Measurements from ENCODE around the gene USP7. TPM values are rescaled to one million over a fixed set of nuclear protein-coding genes. Genes with fewer than 3 reads are reported as not detected.
"Not testable (repeated sequence)": the region's sequence is repeated elsewhere in the genome, so short reads cannot be mapped to it uniquely, and the experiment has no call there.

Gene USP7
- total RNA-seq, 1 donor from 2014 or later, result 181 TPM

DNA sequence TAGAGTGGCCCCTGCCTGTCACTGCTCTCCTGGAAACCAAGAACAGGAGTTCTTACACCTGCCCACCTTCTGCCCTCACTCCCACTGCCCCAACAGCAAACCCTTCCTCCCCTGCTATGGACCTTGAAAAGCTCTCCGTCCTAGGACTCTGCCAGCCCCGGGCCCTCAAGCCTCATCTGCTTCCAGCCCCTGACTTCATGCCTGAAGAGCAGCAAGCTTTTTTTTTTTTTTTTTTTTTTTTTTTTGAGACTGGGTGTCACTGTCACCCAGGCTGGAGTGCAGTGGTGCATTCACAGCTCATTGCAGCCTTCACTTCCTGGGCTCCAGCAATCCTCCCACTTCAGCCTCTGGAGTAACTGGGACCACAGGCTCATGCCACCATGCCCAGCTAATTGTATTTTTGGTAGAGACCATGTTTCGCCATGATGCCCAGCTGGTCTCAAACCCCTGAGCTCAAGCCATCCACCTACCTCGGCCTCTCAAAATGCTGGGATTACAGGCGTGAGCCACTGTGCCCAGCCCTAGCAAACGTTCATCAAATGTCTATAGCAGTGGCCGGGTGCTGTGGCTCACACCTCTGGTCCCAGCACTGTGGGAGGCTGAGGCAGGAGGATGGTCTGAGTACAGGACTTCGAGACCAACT, 111.8 kb downstream of the USP7 start:
- intact Hi-C loops (cut with micrococcal nuclease), result no loop called here

GRCh38 chr16:8850279-8850885, 113.3 kb downstream of the USP7 start:
- intact Hi-C loops (cut with micrococcal nuclease), result no loop called here

DNA sequence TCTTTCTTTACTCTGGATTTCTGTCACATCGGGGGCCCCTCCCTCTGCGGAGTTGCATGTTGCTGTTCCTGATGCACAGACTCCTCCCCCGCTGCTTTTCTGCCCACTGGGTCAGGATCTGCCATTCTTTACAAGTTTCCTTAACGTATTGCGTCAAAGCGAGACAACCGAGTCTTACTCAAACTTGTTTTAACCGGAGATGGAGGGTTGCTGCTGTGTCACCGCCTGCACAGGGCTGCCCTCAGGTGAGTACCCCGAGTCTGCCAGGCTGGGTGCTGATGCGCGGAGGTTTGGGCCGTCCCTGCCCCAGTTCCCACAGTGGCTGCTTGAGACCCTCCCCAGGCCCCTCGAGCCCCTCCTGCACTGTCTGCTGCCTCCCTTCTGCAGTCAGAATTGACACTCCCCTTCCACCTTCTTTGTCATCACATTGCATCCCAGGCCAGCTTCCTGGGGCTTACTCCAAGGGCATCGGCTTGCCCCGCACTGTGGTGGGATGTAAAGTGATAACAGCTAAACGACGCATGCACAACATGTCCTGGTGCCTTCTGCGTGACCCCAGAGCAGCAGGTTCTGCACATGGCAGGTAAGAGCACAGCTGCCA, 114.2 kb downstream of the USP7 start:
- intact Hi-C loops (cut with micrococcal nuclease), result no loop called here

GRCh38 chr16:8848939-8849391, 114.7 kb downstream of the USP7 start:
- intact Hi-C loops (cut with micrococcal nuclease), result no loop called here

DNA sequence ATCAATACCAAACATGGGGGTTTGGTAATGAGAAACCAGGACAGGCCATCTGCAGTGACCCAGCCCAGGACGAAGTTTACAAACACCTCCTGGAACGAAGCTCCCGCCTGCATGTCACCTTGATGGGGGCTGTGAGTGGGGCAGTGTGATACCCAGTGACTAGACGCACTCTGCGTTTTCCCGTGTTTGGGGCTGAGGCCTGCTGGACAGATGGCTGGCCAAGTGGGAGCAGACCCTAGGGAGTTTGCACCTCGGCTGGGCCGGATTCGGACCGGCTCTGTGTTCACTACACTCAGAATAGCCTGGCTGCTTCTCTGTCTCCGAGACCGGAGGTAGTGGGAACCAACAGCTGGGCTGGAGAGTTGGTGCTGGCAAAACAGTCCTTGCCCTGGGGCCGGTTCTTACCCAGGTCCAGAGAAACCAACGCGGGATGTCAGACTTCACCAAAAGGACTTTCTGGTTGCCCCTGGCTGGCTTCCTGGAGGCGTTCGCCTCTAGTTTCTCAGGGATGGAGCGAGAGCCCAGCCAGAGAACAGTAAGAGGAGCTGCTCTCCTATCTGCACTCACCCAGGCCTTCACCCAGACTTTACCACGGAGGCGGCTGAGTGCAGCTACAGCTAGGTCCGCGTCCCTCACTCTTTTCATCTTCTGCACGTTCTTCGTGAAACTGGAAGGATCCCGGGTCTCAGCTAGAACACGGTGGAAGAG, 115.3 kb downstream of the USP7 start:
- intact Hi-C loops (cut with micrococcal nuclease), result no loop called here

DNA sequence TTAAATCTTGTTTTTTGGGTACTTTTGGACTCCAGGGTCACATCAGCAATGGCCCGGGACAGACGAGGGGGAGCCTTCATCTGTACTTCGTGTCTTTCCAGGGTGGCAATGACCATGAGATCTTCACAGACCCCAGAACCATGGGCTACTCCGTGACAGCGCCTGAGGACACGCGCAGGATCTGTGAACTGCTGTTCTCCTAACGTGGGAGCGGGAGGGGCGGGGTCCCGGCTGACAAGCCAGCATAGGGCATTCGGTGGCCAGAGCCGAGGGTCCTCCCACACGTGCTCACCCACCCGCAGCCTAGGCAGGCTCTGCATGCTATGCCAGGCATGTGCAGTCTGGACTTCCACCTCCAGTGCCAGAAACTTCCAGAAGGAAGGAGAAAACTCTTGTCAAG, 116.1 kb downstream of the USP7 start:
- intact Hi-C loops (cut with micrococcal nuclease), result no loop called here

DNA sequence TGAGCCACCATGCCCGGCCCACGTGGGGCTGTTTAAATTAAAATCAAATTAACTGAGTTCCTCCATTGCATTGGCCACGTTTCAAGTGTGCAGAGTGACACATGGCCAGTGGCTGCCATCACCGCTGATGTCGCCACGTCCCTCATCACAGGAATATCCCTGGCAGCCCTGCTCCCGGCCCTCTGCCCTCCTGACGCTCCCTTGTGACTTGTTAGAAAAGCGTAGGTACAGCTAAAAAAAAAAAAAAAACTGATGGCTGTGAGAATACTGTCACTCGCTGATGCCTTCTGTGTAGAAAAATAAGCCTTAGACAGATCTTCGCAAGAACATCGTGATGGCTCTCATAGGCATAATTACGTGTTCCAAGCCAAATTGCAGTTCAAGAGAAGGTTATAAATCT, 116.6 kb downstream of the USP7 start:
- intact Hi-C loops (cut with micrococcal nuclease), result no loop called here

DNA sequence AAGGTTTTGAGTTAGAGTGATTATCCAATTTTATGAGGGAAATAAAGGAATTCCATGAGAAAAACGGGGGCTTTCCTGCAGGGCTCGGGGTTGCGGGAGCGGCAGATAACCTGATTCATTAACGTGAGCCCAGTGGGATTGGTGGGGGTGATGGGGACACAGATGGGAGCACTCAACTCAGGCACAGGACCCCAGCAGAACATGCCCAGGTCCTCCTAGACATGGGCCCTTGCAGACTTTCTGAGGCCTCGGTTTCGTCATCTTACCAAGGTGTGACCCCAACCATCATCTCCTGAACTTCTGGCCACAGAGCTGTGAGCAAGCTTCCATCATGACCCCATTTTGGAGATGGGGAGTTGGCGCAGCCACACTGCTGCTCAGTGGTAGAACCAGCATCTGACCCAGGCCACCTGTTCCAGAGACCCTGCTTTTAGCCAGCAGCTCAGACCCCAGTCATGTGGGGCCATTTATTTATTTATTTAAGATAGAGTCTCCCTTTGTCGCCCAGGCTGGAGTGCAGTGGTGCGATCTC, 117.2 kb downstream of the USP7 start:
- intact Hi-C loops (cut with micrococcal nuclease), result no loop called here

DNA sequence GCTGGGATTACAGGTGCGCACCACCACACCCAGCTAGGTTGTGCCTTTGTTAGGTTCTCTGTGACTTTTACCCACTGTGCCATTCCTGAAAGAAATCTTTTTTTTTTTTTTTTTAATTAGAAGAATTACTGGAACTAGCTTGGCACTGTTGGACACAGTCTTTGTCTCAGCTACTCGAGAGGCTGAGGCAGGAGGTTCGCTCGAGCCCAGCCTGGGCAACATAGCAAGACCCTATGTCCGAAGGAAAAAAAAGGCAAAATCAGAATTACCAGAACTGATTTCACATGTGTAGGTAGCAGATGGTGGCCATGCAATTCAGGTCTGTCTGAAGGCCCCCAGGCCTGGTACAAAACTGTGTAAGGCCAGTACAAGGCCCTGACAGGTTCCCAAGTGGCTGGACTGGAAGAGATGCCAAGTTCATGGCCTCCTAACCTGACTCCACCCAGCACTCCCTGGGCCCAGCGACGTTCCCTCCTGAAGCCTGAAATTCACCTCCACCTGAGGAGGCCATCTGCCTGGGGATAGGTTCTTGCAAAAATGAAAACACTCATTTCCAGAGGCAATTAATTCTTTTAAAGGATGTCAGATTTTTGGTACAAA, 117.9 kb downstream of the USP7 start:
- intact Hi-C loops (cut with micrococcal nuclease), result no loop called here

DNA sequence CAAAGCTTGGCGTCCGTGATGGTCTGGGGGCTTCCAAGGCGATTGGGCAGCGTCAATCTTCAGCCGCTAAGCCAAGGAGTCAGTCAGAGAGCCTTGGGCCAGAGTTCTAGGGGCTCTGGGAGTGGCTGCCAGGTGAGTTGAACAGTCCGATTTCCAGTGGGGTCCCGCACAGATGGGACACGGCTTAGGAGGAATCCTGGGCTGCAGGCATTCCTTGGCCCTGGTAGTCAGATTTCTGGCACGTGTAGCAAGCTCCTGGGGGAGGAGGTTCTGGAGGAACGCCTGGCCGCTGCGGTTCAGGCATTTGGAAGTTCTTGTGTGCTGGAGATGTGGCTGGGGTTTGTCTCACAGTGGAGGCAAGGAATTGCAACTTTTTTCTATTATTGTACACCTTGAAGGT, 120.4 kb downstream of the USP7 start:
- intact Hi-C loops (cut with micrococcal nuclease), result not testable (repeated sequence)

Other genes starting within 250 kb of the USP7 start
- gene TMEM186, start 166.3 kb downstream of the USP7 start, total RNA-seq, result 10.4 and 12.8 TPM in 2 replicates
- 49.8 and 52.2 TPM in 2 replicates for gene PMM2, start 166.1 kb downstream of the USP7 start, total RNA-seq
- gene CARHSP1, start 94.9 kb downstream of the USP7 start, total RNA-seq, result 102 and 105 TPM in 2 replicates
- not detected in 2 replicates for gene LITAFD, start 81.6 kb downstream of the USP7 start, total RNA-seq
- 69.7 and 70.1 TPM in 2 replicates for gene HAPSTR1, start 127.7 kb upstream of the USP7 start, total RNA-seq

Data from T-helper 1 cell treated with Interleukin-12 subunit alpha and Interleukin-12 subunit beta and Interleukin-4 antibody, amounts not matched to agents 30 ng/mL and 1 ng/mL, for 36 hours (primary cell).